Measurements from ENCODE around the gene OR2J3.
"Not testable (repeated sequence)": the region's sequence is repeated elsewhere in the genome, so short reads cannot be mapped to it uniquely, and the experiment has no call there.

The OR2J3 gene

DNA sequence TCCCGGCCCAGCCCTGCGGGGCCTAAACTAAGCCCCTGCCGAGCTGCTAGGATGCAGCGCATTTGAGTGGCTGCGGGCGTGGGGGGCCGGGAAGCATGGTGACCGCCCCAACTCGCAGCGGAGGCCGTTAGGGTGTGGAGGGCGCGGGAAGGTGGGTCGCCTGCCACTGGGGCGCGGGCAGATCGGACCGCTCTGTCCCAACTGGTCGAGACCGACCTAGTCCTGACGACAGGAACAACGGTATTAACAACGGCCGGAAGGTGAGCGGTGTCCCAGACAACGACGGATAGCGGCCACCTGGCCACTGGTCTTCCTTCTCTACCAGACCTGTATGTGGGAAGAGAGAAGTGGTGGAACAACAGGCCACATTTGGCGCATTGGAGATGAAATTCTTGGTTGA is 52.1 kb downstream of the OR2J3 start:
- in situ Hi-C loops (cut with MboI; ENCODE audit: low sequenced_read_pairs): not testable (repeated sequence)

All from HL-60/S4 (cell line).